ENCODE data around the gene BTBD2.

The BTBD2 gene

GRCh38 chr19:1967087-1967608 is 48.4 kb downstream of the BTBD2 start:
- no peak overlapping the region for H3K4me3 ChIP-seq (replicated peaks in 1 of 2; ENCODE audit: low read depth in 2 of 2, low read length in 2 of 2)
- no peak for DNase-seq (ENCODE audit: low read depth in 2 of 2)
- no peak for TF ChIP-seq CTCF (IDR thresholded peaks at IDR 0.05; ENCODE audit: low read depth, low read length)

GRCh38 chr19:1962674-1963073 is 52.8 kb downstream of the BTBD2 start:
- no peak for TF ChIP-seq CTCF (IDR thresholded peaks at IDR 0.05; ENCODE audit: low read depth, low read length)
- no peak for DNase-seq (ENCODE audit: low read depth in 2 of 2)
- H3K4me3 ChIP-seq (replicated peaks in 1 of 2; ENCODE audit: low read depth in 2 of 2, low read length in 2 of 2): no peak overlapping the region

- TF ChIP-seq CTCF (IDR thresholded peaks at IDR 0.05; ENCODE audit: low read depth, low read length): no peak
- DNase-seq (ENCODE audit: low read depth in 2 of 2): no peak
- H3K4me3 ChIP-seq (replicated peaks in 1 of 2; ENCODE audit: low read depth in 2 of 2, low read length in 2 of 2): no peak overlapping the region
Measured at GRCh38 chr19:1961000-1961883, 54.3 kb downstream of the BTBD2 start.

- TF ChIP-seq CTCF (IDR thresholded peaks at IDR 0.05; ENCODE audit: low read depth, low read length): no peak
- H3K4me3 ChIP-seq (replicated peaks in 1 of 2; ENCODE audit: low read depth in 2 of 2, low read length in 2 of 2): no peak overlapping the region
Measured at GRCh38 chr19:1959928-1960589, 55.5 kb downstream of the BTBD2 start.

GRCh38 chr19:1957562-1958248 is 57.8 kb downstream of the BTBD2 start:
- TF ChIP-seq CTCF (IDR thresholded peaks at IDR 0.05; ENCODE audit: low read depth, low read length): no peak
- no peak for DNase-seq (ENCODE audit: low read depth in 2 of 2)
- no peak overlapping the region for H3K4me3 ChIP-seq (replicated peaks in 1 of 2; ENCODE audit: low read depth in 2 of 2, low read length in 2 of 2)

More at GRCh38 chr19:1959928-1960589, 55.5 kb downstream of the BTBD2 start:
- DNase-seq (ENCODE audit: low read depth in 2 of 2): no peak

- DNase-seq (ENCODE audit: low read depth in 2 of 2): no peak
- H3K4me3 ChIP-seq (replicated peaks in 1 of 2; ENCODE audit: low read depth in 2 of 2, low read length in 2 of 2): no peak overlapping the region
- no peak for TF ChIP-seq CTCF (IDR thresholded peaks at IDR 0.05; ENCODE audit: low read depth, low read length)
Measured at GRCh38 chr19:1956868-1957492, 58.5 kb downstream of the BTBD2 start.
